Right lobe of liver (tissue), 6 donors: Measurements from ENCODE around the gene LIG4. TPM values are rescaled to one million over a fixed set of nuclear protein-coding genes. Genes with fewer than 3 reads are reported as not detected.

Source experiments
- ATAC-seq, 4 donors: fragments of 200-7000 bp; cut with Tn5 transposase; one replicate each; pipeline ENCODE4 v1.9.1; 2020; ENCODE audit warnings: mild to moderate bottlenecking in 4 of 4, moderate library complexity in 4 of 4
- DNase-seq, 3 donors: peaks; one replicate each; pipeline ENCODE4 v3.0.0-alpha.2; 2020
- H3K27ac ChIP-seq, 3 donors: fragments of 200-600 bp; one replicate each; pipeline ENCODE4 v1.8.0; 2022
- H3K27me3 ChIP-seq, 2 donors: fragments of 200-600 bp; one replicate each; pipeline ENCODE4 v1.8.0; 2022
- H3K36me3 ChIP-seq, 4 donors: fragments of 200-600 bp; sonication (generic) in 1 of 4; one replicate each; pipeline versions ENCODE4 v1.5.1 to v1.8.0; 2017 to 2022; ENCODE audit warnings: control low read depth in 1 of 4
- H3K4me1 ChIP-seq, 4 donors: fragments of 200-600 bp; sonication (generic) in 1 of 4; one replicate each; pipeline versions ENCODE4 v1.5.1 to v1.8.0; 2017 to 2022; ENCODE audit warnings: control low read depth in 1 of 4
- H3K4me3 ChIP-seq, 3 donors: fragments of 200-600 bp; one replicate each; pipeline ENCODE4 v1.8.0; 2022
- H3K9me3 ChIP-seq, 4 donors: fragments of 200-600 bp; sonication (generic) in 1 of 4; one replicate each; pipeline versions ENCODE4 v1.5.1 to v1.8.0; 2017 to 2022; ENCODE audit warnings: control low read depth in 1 of 4
- POLR2A ChIP-seq: fragments of 450-650 bp; IDR thresholded peaks from one replicate; pipeline ENCODE4 v1.6.1; 2017; ENCODE audit warnings: antibody characterized with exemption, mild to moderate bottlenecking
- WGBS: methylation state at CpG from one replicate; pipeline ENCODE4 v1.1.6; 2018; ENCODE audit warnings: low coverage, low lambda C conversion rate; ENCODE audit not compliant: insufficient coverage; ENCODE audit errors: missing lambda C conversion rate; 5-methylcytosine and 5-hydroxymethylcytosine counted together
- intact Hi-C, 2 donors: fragments of 100-400 bp; cut with DNase I; formaldehyde crosslinking; loops; one replicate each; pipeline versions ENCODE4 v1.11.2 to v1.14.1; 2022
- total RNA-seq, 6 experiments: library from RNA; depleted of rRNA in 2 of 6; stranded (reverse); fragments of >200 nt in 2 of 6; fragmentation: NEBNext Ultra II Directional in 3 of 6; extraction: Animal tissue kit (Norgen Biotek cat#: 25700) in 3 of 6; gene quantifications; one replicate each; pipeline versions ENCODE4 v1.1.0 to v1.2.4, GENCODE V29; 2016 to 2023
- TF ChIP-seq, protein P1 (sequence below), 4 donors: fragments of 200-600 bp in 3 of 4; fragments of 450-650 bp in 1 of 4; IDR thresholded peaks; one replicate each; pipeline versions ENCODE4 v1.5.1 to v1.8.0; 2016 to 2022; ENCODE audit warnings: antibody characterized with exemption in 4 of 4, mild to moderate bottlenecking in 2 of 4
- donor health status: DM: no; HTN: yes; CAD: no.
- donor health status: DM: no; HTN: no; CAD: no.
- donor health status: DM: no; HTN: no; CAD: no.
- donor health status: DM: no; HTN: yes; CAD: no.
- donor health status: DM: no; HTN: yes; CAD: no.

Gene LIG4
- total RNA-seq, 6 experiments from 2014 or later = 6.2 to 10.0 (median 7.1) TPM

DNA sequence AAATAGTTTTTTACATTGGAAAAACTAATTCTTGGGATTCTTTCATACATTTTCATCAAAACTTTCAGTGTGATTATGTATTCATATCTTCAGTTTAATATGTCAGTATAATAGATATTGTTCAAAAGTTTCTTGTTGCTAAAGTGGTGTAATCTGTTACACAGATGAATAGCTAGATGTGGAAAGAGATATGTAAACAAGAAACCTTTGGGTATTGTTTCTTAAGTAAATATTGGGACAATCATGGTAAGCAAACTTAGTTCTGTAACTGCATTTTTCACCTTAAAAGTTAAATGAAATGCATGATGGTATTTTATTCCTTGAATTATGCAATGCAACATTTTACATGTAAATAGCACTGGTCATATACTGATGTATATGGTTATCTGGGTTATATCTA is 15.0 kb upstream of the LIG4 start:
- no peaks in the 10 kb centered on the region for H3K27me3 ChIP-seq
- intact Hi-C loops = no loop called here

DNA sequence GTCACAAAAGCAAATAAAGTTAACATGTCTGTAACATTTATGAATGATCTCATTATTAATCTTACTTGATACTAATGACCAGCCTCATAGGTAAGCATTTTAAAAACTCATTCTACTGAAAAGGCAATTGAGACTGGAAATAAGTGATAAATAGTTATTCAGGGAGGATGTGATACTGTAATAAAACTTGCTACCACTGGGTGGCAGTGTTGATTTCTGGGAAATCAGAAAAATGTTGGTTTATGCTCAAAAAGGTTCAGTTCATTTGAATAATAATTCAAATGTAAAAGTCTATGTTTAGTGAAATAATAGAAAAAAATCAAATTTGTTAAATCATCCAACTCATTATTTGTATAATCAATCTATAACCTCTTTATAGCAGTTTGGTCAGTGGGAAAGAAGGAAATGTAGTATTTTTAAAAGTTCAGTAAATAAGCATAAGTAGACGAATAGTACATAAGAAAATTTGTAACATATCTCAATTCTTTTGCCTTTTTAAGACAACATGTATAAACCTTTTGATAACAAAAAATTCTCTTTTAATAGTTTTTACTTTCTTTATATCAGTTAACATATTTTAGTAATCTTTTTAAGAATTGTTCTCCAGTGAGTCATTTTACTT is 12.4 kb upstream of the LIG4 start:
- no peak for DNase-seq
- Histone ChIP-seq H3K27ac (no peak overlapping the region), H3K9me3 (peaks cover 0 to 1% (median 0%) of the 10 kb centered on the region in 4 donors), H3K4me3 (no peak overlapping the region), H3K4me1 (peaks cover 0 to 24% (median 7%) of the 10 kb centered on the region in 4 donors), H3K36me3 (no peaks in the 10 kb centered on the region), H3K27me3 (no peaks in the 10 kb centered on the region)
- intact Hi-C loops = no loop called here
- peak in 3 of 4 donors; percentile 62 to 76 (median 64) for ATAC-seq
- WGBS = 86% methylated on average over 1 of the region's 1 CpG
- no peak for TF ChIP-seq POLR2A
- TF ChIP-seq, protein P1, sequence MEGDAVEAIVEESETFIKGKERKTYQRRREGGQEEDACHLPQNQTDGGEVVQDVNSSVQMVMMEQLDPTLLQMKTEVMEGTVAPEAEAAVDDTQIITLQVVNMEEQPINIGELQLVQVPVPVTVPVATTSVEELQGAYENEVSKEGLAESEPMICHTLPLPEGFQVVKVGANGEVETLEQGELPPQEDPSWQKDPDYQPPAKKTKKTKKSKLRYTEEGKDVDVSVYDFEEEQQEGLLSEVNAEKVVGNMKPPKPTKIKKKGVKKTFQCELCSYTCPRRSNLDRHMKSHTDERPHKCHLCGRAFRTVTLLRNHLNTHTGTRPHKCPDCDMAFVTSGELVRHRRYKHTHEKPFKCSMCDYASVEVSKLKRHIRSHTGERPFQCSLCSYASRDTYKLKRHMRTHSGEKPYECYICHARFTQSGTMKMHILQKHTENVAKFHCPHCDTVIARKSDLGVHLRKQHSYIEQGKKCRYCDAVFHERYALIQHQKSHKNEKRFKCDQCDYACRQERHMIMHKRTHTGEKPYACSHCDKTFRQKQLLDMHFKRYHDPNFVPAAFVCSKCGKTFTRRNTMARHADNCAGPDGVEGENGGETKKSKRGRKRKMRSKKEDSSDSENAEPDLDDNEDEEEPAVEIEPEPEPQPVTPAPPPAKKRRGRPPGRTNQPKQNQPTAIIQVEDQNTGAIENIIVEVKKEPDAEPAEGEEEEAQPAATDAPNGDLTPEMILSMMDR (IDR thresholded peaks at IDR 0.05) = peak; percentile 68 to 85 (median 80)

More for the DNA sequence above, 15.0 kb upstream of the LIG4 start:
- ATAC-seq = peak; percentile 40 to 78 (median 74)
- peaks cover 0 to 24% (median 7%) of the 10 kb centered on the region in 4 donors for H3K4me1 ChIP-seq
- peaks cover 0 to 3% (median 0%) of the 10 kb centered on the region in 4 donors for H3K9me3 ChIP-seq
- DNase-seq = no peak
- TF ChIP-seq, protein P1 (IDR thresholded peaks at IDR 0.05) = no peak
- no peak for TF ChIP-seq POLR2A
- H3K36me3 ChIP-seq = no peaks in the 10 kb centered on the region
- H3K4me3 ChIP-seq = no peak overlapping the region
- H3K27ac ChIP-seq = no peak overlapping the region

GRCh38 chr13:108226184-108226583 is 10.8 kb upstream of the LIG4 start:
- Histone ChIP-seq H3K27ac (no peak overlapping the region), H3K4me1 (peaks cover 0 to 24% (median 7%) of the 10 kb centered on the region in 4 donors), H3K27me3 (no peaks in the 10 kb centered on the region), H3K4me3 (no peak overlapping the region), H3K36me3 (no peaks in the 10 kb centered on the region), H3K9me3 (no peaks in the 10 kb centered on the region)
- ATAC-seq (peak in 3 of 4 donors; percentile 25 to 61 (median 38)), DNase-seq (no peak)
- TF ChIP-seq, protein P1 (IDR thresholded peaks at IDR 0.05) = no peak
- no peak for TF ChIP-seq POLR2A
- whole genome bisulfite sequencing = 44% methylated on average over 1 of the region's 1 CpG
- intact Hi-C loops = no loop called here

GRCh38 chr13:108225440-108225839 is 10.1 kb upstream of the LIG4 start:
- no peak for ATAC-seq
- intact Hi-C loops = no loop called here
- Histone ChIP-seq H3K27ac (no peak overlapping the region), H3K27me3 (no peaks in the 10 kb centered on the region), H3K36me3 (no peaks in the 10 kb centered on the region), H3K4me3 (no peak overlapping the region), H3K9me3 (no peaks in the 10 kb centered on the region), H3K4me1 (peaks cover 0 to 18% (median 6%) of the 10 kb centered on the region in 4 donors)
- no peak for DNase-seq
- TF ChIP-seq, protein P1 (IDR thresholded peaks at IDR 0.05) = no peak
- no peak for TF ChIP-seq POLR2A
- 55% methylated on average over 1 of the region's 1 CpG for WGBS
